Mesenchymal stem cell (in vitro differentiated cells and primary cell): ENCODE results near the gene DENND2A.
A peak's percentile ranks its signal among the peaks of the same experiment; 100 is the strongest.

Experiments
- DNase-seq: peaks from one replicate; pipeline ENCODE4 v3.0.0-alpha.2; 2013
- H2AFZ ChIP-seq: one replicate; pipeline ENCODE4 v1.6.1; 2013; ENCODE audit warnings: low read depth, mild to moderate bottlenecking, control low read depth, inconsistent platforms, low read length, moderate library complexity
- H2AK5ac ChIP-seq: 2 replicates; pipeline ENCODE4 v1.6.1; 2013; ENCODE audit warnings: low read length, moderate library complexity, mild to moderate bottlenecking, inconsistent platforms; ENCODE audit not compliant: severe bottlenecking
- H2BK120ac ChIP-seq: one replicate; pipeline ENCODE4 v1.6.1; 2013; ENCODE audit warnings: low read depth, mild to moderate bottlenecking, inconsistent platforms, low read length, moderate library complexity
- H2BK12ac ChIP-seq, 2 experiments: one replicate each; pipeline ENCODE4 v1.6.1; 2013; ENCODE audit warnings: inconsistent platforms in 2 of 2, low read length in 2 of 2, mild to moderate bottlenecking in 2 of 2, moderate library complexity in 2 of 2, control low read depth in 1 of 2
- H2BK15ac ChIP-seq: one replicate; pipeline ENCODE4 v1.6.1; 2013; ENCODE audit warnings: mild to moderate bottlenecking, low read depth, inconsistent platforms; ENCODE audit not compliant: poor library complexity, severe bottlenecking
- H2BK5ac ChIP-seq: 2 replicates; pipeline ENCODE4 v1.6.1; 2013; ENCODE audit warnings: low read depth, mild to moderate bottlenecking, low read length, control low read depth, inconsistent platforms; ENCODE audit not compliant: poor library complexity, severe bottlenecking
- H3K14ac ChIP-seq, 2 experiments: one replicate each; pipeline ENCODE4 v1.6.1; 2013; ENCODE audit warnings: inconsistent platforms in 2 of 2, low read length in 2 of 2, control low read depth in 1 of 2, mild to moderate bottlenecking in 1 of 2, moderate library complexity in 1 of 2
- H3K18ac ChIP-seq, 2 experiments: one replicate each; pipeline ENCODE4 v1.6.1; 2013; ENCODE audit warnings: inconsistent platforms in 2 of 2, low read length in 2 of 2, control low read depth in 1 of 2, low read depth in 1 of 2, mild to moderate bottlenecking in 1 of 2
- H3K23ac ChIP-seq, 2 experiments: one replicate each; pipeline ENCODE4 v1.6.1; 2013; ENCODE audit warnings: inconsistent platforms in 2 of 2, low read length in 2 of 2, mild to moderate bottlenecking in 2 of 2, moderate library complexity in 2 of 2, control low read depth in 1 of 2
- H3K27ac ChIP-seq: 2 replicates; pipeline ENCODE4 v1.5.1; 2013; ENCODE audit warnings: mild to moderate bottlenecking, moderate library complexity, low read length, control low read depth, inconsistent platforms; ENCODE audit not compliant: poor library complexity, severe bottlenecking
- H3K27me3 ChIP-seq, 2 experiments: 2 replicates each; pipeline versions ENCODE4 v1.6.1 to v1.7.0; 2013; ENCODE audit warnings: low read length in 2 of 2, mild to moderate bottlenecking in 2 of 2, moderate library complexity in 2 of 2, control low read depth in 1 of 2, inconsistent platforms in 1 of 2; ENCODE audit not compliant: control insufficient read depth in 1 of 2, insufficient read depth in 1 of 2
- H3K36me3 ChIP-seq, 2 experiments: 2 replicates each; pipeline versions ENCODE4 v1.6.1 to v1.7.0; 2013; ENCODE audit warnings: low read length in 2 of 2, control low read depth in 1 of 2, inconsistent platforms in 1 of 2, low read depth in 1 of 2, mild to moderate bottlenecking in 1 of 2; ENCODE audit not compliant: insufficient read depth in 2 of 2, control insufficient read depth in 1 of 2
- H3K4ac ChIP-seq, 2 experiments: one replicate each; pipeline ENCODE4 v1.6.1; 2013; ENCODE audit warnings: inconsistent platforms in 2 of 2, low read length in 2 of 2, mild to moderate bottlenecking in 2 of 2, moderate library complexity in 2 of 2, control low read depth in 1 of 2, low read depth in 1 of 2
- H3K4me1 ChIP-seq: 2 replicates; pipeline ENCODE4 v1.6.1; 2013; ENCODE audit warnings: low read depth, low read length, control low read depth; ENCODE audit not compliant: control insufficient read depth, insufficient read depth
- H3K4me2 ChIP-seq: 2 replicates; pipeline ENCODE4 v1.6.1; 2013; ENCODE audit warnings: low read length, mild to moderate bottlenecking, inconsistent platforms; ENCODE audit not compliant: poor library complexity, severe bottlenecking
- H3K4me3 ChIP-seq, 2 experiments: 2 replicates each; pipeline versions ENCODE4 v1.5.1 to v1.7.0; 2013; ENCODE audit warnings: low read length in 2 of 2, mild to moderate bottlenecking in 2 of 2, control low read depth in 1 of 2, low read depth in 1 of 2; ENCODE audit not compliant: insufficient read depth in 1 of 2
- H3K79me1 ChIP-seq: replicated peaks from 2 replicates; pipeline ENCODE4 v1.6.1; 2013; ENCODE audit warnings: mild to moderate bottlenecking, control low read depth, low read length, inconsistent platforms; ENCODE audit not compliant: poor library complexity, severe bottlenecking
- H3K9ac ChIP-seq: 2 replicates; pipeline ENCODE4 v1.7.0; 2013; ENCODE audit warnings: mild to moderate bottlenecking, low read length, moderate library complexity
- H3K9me3 ChIP-seq: 2 replicates; pipeline ENCODE4 v1.7.0; 2013; ENCODE audit warnings: mild to moderate bottlenecking, low read length; ENCODE audit not compliant: control insufficient read depth
- H4K8ac ChIP-seq: one replicate; pipeline ENCODE4 v1.6.1; 2013; ENCODE audit warnings: inconsistent platforms, mild to moderate bottlenecking, low read length, moderate library complexity
- H4K91ac ChIP-seq: one replicate; pipeline ENCODE4 v1.6.1; 2013; ENCODE audit warnings: mild to moderate bottlenecking, low read length, inconsistent platforms
- WGBS: methylation state at CpG from one replicate; pipeline ENCODE4 v1.1.7; 2013; ENCODE audit warnings: mixed read lengths; 5-methylcytosine and 5-hydroxymethylcytosine counted together

DENND2A gene

GRCh38 chr7:140653319-140654108 lies 12.9 kb upstream of the DENND2A start:
- H3K27me3 ChIP-seq, result no peaks in the 10 kb centered on the region

GRCh38 chr7:140650367-140650766 lies 9.8 kb upstream of the DENND2A start:
- no peak overlapping the region for H4K91ac ChIP-seq
- no peak overlapping the region for H2BK15ac ChIP-seq
- no peak overlapping the region for H3K18ac ChIP-seq
- peaks cover under 1% of the 10 kb centered on the region for H3K79me1 ChIP-seq
- no peak overlapping the region for H3K4ac ChIP-seq
- no peaks in the 10 kb centered on the region for H3K27me3 ChIP-seq
- H3K4me3 ChIP-seq, result no peak overlapping the region
- no peak overlapping the region for H2BK12ac ChIP-seq
- H3K23ac ChIP-seq, result no peak overlapping the region
- no peaks in the 10 kb centered on the region for H3K9me3 ChIP-seq
- 88% methylated on average over 12 of the region's 12 CpGs for WGBS
- no peak overlapping the region for H3K14ac ChIP-seq
- H3K36me3 ChIP-seq, result no peaks in the 10 kb centered on the region
- H2BK120ac ChIP-seq, result no peak overlapping the region
- no peak overlapping the region for H4K8ac ChIP-seq
- H3K9ac ChIP-seq, result no peak overlapping the region
- H3K27ac ChIP-seq, result no peak overlapping the region
- no peak overlapping the region for H2AK5ac ChIP-seq
- H2BK5ac ChIP-seq, result no peak overlapping the region
- no peak for DNase-seq
- H2AFZ ChIP-seq, result no peak overlapping the region
- no peak overlapping the region for H3K4me2 ChIP-seq
- H3K4me1 ChIP-seq, result peaks cover 21% of the 10 kb centered on the region

More at GRCh38 chr7:140653319-140654108, 12.9 kb upstream of the DENND2A start:
- Histone ChIP-seq H3K9me3 (no peaks in the 10 kb centered on the region), H2BK12ac (peak overlapping the region in 1 of 2 experiments; percentile 25), H2BK15ac (no peak overlapping the region), H4K91ac (no peak overlapping the region), H2AFZ (no peak overlapping the region), H3K4me3 (no peak overlapping the region), H2BK5ac (no peak overlapping the region), H2AK5ac (no peak overlapping the region), H3K27ac (no peak overlapping the region), H2BK120ac (no peak overlapping the region), H3K14ac (no peak overlapping the region), H3K79me1 (no peaks in the 10 kb centered on the region), H3K4ac (peak overlapping the region in 1 of 2 experiments; percentile 0), H3K36me3 (no peaks in the 10 kb centered on the region), H3K4me1 (peaks cover 16% of the 10 kb centered on the region), H3K18ac (no peak overlapping the region), H3K23ac (no peak overlapping the region), H3K4me2 (no peak overlapping the region), H3K9ac (peak overlapping the region; percentile 31), H4K8ac (peak overlapping the region; percentile 52)
- WGBS, result 27% methylated on average over 14 of the region's 15 CpGs
- peak; percentile 84 for DNase-seq

GRCh38 chr7:140649556-140650205 lies 9.1 kb upstream of the DENND2A start:
- Histone ChIP-seq H2AK5ac (peak overlapping the region; percentile 57), H3K79me1 (peaks cover 5% of the 10 kb centered on the region), H3K27me3 (no peaks in the 10 kb centered on the region), H3K4ac (no peak overlapping the region), H4K91ac (no peak overlapping the region), H3K18ac (no peak overlapping the region), H2BK15ac (no peak overlapping the region), H2BK5ac (peak overlapping the region; percentile 59), H4K8ac (no peak overlapping the region), H3K27ac (peak overlapping the region; percentile 26), H3K4me3 (no peak overlapping the region), H2AFZ (no peak overlapping the region), H2BK120ac (no peak overlapping the region), H3K9ac (no peak overlapping the region), H3K4me1 (peaks cover 21% of the 10 kb centered on the region), H3K14ac (no peak overlapping the region), H2BK12ac (no peak overlapping the region), H3K36me3 (peaks cover 0 to 7% of the 10 kb centered on the region in 2 experiments), H3K23ac (no peak overlapping the region), H3K4me2 (no peak overlapping the region), H3K9me3 (no peaks in the 10 kb centered on the region)
- DNase-seq, result no peak
- 81% methylated on average over 4 of the region's 6 CpGs for WGBS

- no peak overlapping the region for H4K91ac ChIP-seq
- no peak overlapping the region for H3K4me3 ChIP-seq
- no peaks in the 10 kb centered on the region for H3K9me3 ChIP-seq
- H3K18ac ChIP-seq, result no peak overlapping the region
- H3K27ac ChIP-seq, result no peak overlapping the region
- no peak overlapping the region for H3K14ac ChIP-seq
- no peak overlapping the region for H3K9ac ChIP-seq
- H3K4me1 ChIP-seq, result peaks cover 23% of the 10 kb centered on the region
- H3K4me2 ChIP-seq, result no peak overlapping the region
- H4K8ac ChIP-seq, result no peak overlapping the region
- H2AK5ac ChIP-seq, result peak overlapping the region; percentile 87
- no peak overlapping the region for H2BK15ac ChIP-seq
- DNase-seq, result peak; percentile 58
- 48% methylated on average over 6 of the region's 8 CpGs for WGBS
- H3K23ac ChIP-seq, result no peak overlapping the region
- H2BK5ac ChIP-seq, result no peak overlapping the region
- peaks cover 15% of the 10 kb centered on the region for H3K79me1 ChIP-seq
- no peak overlapping the region for H3K4ac ChIP-seq
- no peak overlapping the region for H2BK120ac ChIP-seq
- no peak overlapping the region for H2BK12ac ChIP-seq
- H3K36me3 ChIP-seq, result peaks cover 0 to 9% of the 10 kb centered on the region in 2 experiments
- H3K27me3 ChIP-seq, result no peaks in the 10 kb centered on the region
- no peak overlapping the region for H2AFZ ChIP-seq
Observed at GRCh38 chr7:140646931-140647647, 6.5 kb upstream of the DENND2A start.
